NCI-H1694 (cell line): ENCODE measurements around the gene PROP1.
"Not testable (repeated sequence)": the region's sequence is repeated elsewhere in the genome, so short reads cannot be mapped to it uniquely, and the experiment has no call there.

Experiments used
- DNase-seq: peaks from one replicate; lab custom pipeline; 2025; lab: John Stamatoyannopoulos, UW

PROP1 gene

DNA sequence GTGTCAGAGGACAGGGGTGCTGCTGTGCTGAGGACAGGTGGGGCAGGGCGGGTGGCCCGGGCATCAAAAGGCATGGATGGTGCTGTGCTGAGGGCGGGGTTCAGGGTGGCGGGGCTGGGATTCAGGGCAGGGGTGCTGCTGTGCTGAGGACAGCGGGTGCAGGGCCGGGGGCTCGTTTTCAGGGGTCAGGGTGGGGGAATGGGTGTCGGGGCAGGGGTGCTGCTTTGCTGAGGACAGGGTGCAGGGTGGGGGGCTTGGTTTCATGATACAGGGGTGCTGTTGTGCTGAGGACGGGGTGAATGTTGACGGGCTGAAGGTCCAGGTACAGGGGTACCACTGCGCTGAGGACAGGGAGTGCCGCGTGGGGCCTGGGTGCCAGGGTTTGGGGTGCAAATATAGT lies 50.9 kb downstream of the PROP1 start:
- DNase-seq, result not testable (repeated sequence)

DNA sequence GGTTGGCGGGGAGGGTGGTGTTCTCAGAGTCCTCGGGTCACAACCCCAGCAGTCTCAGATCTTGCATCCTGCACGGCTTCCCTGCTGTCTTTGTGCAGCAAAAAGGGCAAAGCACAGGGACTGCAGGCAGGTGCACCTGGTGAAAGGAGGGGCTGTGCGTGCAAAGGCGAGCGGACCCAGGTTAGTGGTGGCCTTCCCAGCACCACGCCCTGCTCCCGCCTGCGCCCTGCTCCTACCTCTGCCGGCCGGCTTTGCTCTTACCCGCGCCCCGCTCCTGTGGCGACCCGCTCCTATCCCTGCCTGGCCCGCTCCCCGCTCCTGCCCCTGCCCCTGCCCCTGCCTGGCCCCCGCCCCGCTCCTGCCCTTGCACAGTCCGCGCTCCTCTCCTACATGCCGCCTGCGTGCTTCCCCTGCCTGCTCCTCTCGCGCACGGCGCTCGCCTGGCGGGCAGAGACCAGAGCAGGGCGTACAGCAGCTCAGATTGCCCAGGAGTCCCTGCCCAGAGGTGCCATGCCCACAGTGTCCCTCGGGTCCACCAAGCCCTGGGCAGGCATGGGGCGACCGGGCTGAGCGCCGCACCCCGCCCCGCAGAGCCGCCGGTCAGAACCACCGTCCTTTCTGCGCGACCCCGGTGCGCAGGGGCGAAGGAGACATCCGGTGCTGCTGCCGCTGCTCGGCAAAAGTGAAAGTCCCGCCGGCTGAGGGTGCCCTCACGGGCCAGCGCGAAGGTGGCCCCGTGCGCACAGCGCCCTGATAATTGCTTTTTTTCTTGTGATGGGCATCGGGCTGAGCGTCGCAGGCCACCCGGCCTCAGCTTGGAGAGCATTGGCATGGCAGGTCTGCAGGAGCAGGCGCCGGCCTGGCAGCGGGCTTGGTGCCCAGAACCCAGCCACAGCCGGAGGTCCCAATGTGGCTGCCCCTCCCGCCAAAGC lies 52.0 kb downstream of the PROP1 start:
- DNase-seq, result not testable (repeated sequence)

DNA sequence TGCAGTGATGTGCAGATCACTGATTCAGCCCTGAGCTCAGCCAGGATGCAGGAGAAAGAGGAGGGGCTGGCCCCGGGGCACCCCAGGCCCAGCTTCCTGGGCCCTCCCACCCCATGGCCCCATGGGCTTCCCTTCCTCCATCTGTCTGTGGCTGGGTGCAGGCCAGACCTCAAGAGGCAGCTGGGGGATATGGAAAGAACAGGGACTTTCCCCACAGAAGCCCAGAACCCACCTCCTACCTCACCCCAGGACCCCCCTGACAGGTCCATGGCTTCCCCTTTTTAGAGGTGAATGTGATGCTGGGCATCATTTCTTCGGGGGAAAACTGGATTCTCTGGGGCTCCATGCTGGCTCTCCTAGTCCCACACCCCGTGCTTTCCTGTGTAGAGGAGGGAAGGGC lies 53.1 kb downstream of the PROP1 start:
- DNase-seq, result not testable (repeated sequence)
